HG03045 (cell line): ENCODE data around the gene C19orf25.
"Not testable (repeated sequence)": the region's sequence is repeated elsewhere in the genome, so short reads cannot be mapped to it uniquely, and the experiment has no call there.

ENCODE experiments used
- ATAC-seq: cut with Tn5 transposase; IDR thresholded peaks from one replicate; pipeline ENCODE4 v1.9.1; 2021; ENCODE audit warnings: mild to moderate bottlenecking, moderate library complexity; ENCODE audit not compliant: unreplicated experiment

Gene C19orf25

GRCh38 chr19:1478934-1479707 lies at the start of gene C19orf25:
Gene C19orf25, minus strand, starts transcription at chr19:1479215. Its CDS starts 312 bp downstream, at chr19:1478903.
- ATAC-seq = peak; percentile 74

GRCh38 chr19:1527650-1528309 lies 48.8 kb upstream of the C19orf25 start:
- no peak for ATAC-seq

- ATAC-seq = no peak
Measured at GRCh38 chr19:1526979-1527649, 48.1 kb upstream of the C19orf25 start.

GRCh38 chr19:1526066-1526778 lies 47.2 kb upstream of the C19orf25 start:
- ATAC-seq = no peak

GRCh38 chr19:1525343-1525742 lies 46.3 kb upstream of the C19orf25 start:
- ATAC-seq = no peak

GRCh38 chr19:1524972-1525325 lies 45.9 kb upstream of the C19orf25 start:
- no peak for ATAC-seq

GRCh38 chr19:1524287-1524971 lies 45.4 kb upstream of the C19orf25 start:
- no peak for ATAC-seq

GRCh38 chr19:1523412-1524286 lies 44.6 kb upstream of the C19orf25 start, which contains the start of gene PLK5:
Gene PLK5, plus strand, starts transcription at chr19:1524077. Its CDS starts 2,920 bp downstream, at chr19:1526997.
- no peak for ATAC-seq

- ATAC-seq = no peak
Measured at GRCh38 chr19:1522838-1523237, 43.8 kb upstream of the C19orf25 start.

GRCh38 chr19:1522061-1522460 lies 43.0 kb upstream of the C19orf25 start:
- ATAC-seq = no peak

GRCh38 chr19:1521636-1522035 lies 42.6 kb upstream of the C19orf25 start:
- no peak for ATAC-seq

- ATAC-seq = no peak
Measured at GRCh38 chr19:1520203-1520780, 41.3 kb upstream of the C19orf25 start.

GRCh38 chr19:1519802-1520201 lies 40.8 kb upstream of the C19orf25 start:
- not testable (repeated sequence) for ATAC-seq

GRCh38 chr19:1518471-1518870 lies 39.5 kb upstream of the C19orf25 start:
- ATAC-seq = no peak

- no peak for ATAC-seq
Measured at GRCh38 chr19:1516395-1516753, 37.4 kb upstream of the C19orf25 start.

GRCh38 chr19:1514986-1515721 lies 36.1 kb upstream of the C19orf25 start:
- no peak for ATAC-seq

- ATAC-seq = no peak
Measured at GRCh38 chr19:1514295-1514661, 35.3 kb upstream of the C19orf25 start.

GRCh38 chr19:1513499-1514294 lies 34.7 kb upstream of the C19orf25 start:
- no peak for ATAC-seq
